Measurements from ENCODE around the gene PCSK6.
A peak's percentile ranks its signal among the peaks of the same experiment; 100 is the strongest.

The PCSK6 gene

DNA sequence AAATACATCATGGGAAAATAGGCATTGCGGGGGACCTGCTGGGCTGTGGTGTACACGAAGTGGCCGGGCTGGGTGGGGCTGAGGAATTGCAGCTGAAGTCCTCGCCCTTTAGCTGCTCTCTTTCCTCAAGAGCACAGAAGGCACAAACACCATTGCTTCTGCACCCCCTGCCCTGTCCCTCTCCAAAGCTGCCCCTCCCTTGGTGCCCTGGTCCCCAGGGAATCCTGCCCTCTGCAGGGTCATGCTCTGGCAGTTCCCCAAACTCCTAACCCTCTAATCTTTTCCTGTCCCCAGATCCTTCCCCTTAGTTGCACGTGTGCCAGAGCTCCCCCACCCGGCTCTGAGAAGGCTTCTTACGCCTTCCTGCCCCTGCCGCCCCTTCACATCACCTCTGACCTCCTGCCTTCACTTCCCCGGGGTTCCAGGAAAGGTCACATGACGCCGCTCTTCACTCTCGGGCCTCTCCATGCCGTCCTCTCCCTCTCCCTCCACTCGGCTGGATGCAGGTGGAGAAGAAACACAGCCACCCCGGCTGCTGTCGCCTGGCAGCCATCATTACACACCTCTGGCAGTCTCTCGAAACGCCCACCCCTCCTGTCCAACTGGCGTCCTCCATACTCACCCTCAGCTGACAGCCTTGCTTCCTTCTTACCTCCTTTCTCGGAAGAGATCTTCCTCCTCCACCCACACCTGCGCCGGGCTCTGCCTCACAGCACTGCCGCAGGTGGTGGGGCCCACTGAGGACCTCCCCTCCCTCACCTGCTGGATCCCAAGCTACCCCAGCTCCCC is 6.9 kb upstream of the PCSK6 start:
- Histone ChIP-seq H3K27ac (replicated peaks) (no peak overlapping the region), H3K27me3 (ENCODE audit: insufficient read depth, poor library complexity, severe bottlenecking) (no peaks in the 10 kb centered on the region), H3K4me3 (replicated peaks; ENCODE audit: insufficient read depth, low read length) (no peak overlapping the region)
- TF ChIP-seq POLR2AphosphoS5 (IDR thresholded peaks at IDR 0.05; ENCODE audit: low read depth) (no peak), SPI1 (IDR thresholded peaks at IDR 0.05; ENCODE audit: borderline replicate concordance, low read depth) (peak; percentile 66; the same call in 1 of the 2 replicates)
- DNase-seq (ENCODE audit: low read depth in 1 of 2, low spot score in 1 of 2) = peak in 1 of 2 experiments; percentile 29

DNA sequence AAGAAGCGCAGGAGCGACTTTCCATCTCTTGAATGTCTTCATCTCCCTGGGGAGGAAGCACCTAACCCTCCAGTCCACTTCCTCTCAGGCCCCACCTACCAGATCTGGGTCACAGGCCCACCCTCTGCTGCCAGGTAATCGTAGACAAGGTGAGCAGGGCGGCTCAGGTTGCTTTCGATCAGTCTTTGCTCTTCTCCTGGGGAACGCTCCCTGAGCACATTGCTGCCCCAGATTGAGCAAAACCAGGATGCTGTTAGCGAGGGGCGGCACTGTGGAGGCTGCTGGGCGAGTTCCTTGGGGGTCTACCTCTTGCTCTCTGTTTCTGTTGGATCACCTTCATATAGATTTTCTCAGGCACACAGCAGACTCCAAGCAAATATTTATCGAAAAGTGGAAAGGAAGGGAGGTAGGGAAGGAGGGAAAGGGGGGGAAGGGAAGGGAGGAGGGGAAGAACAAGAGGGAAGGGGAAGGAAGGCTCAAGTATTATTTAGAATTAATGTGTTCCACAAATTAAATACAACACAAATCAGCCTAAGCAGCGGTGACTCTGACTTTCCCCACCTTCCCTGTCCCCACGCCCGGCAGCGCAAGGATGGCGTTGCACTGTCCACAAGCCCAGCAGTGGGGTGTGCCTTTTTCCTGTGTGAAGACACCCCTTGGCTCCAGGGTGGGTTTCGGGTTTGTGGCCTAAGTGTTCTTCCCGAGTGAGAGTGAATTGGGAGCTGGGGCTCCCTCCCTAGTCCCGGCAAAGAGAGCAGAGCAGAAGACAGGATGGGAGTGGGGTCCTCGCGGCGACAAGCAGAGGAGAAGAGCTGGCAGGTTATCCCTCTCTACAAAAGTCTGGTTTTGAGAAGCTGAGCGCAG is 6.1 kb upstream of the PCSK6 start:
- TF ChIP-seq SPI1 (IDR thresholded peaks at IDR 0.05; ENCODE audit: borderline replicate concordance, low read depth) (peak; percentile 20; the same call in 1 of the 2 replicates), POLR2AphosphoS5 (IDR thresholded peaks at IDR 0.05; ENCODE audit: low read depth) (no peak), GABPA (IDR thresholded peaks at IDR 0.05; ENCODE audit: low read depth) (no peak)
- TF ChIP-seq, protein P1, sequence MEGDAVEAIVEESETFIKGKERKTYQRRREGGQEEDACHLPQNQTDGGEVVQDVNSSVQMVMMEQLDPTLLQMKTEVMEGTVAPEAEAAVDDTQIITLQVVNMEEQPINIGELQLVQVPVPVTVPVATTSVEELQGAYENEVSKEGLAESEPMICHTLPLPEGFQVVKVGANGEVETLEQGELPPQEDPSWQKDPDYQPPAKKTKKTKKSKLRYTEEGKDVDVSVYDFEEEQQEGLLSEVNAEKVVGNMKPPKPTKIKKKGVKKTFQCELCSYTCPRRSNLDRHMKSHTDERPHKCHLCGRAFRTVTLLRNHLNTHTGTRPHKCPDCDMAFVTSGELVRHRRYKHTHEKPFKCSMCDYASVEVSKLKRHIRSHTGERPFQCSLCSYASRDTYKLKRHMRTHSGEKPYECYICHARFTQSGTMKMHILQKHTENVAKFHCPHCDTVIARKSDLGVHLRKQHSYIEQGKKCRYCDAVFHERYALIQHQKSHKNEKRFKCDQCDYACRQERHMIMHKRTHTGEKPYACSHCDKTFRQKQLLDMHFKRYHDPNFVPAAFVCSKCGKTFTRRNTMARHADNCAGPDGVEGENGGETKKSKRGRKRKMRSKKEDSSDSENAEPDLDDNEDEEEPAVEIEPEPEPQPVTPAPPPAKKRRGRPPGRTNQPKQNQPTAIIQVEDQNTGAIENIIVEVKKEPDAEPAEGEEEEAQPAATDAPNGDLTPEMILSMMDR (IDR thresholded peaks at IDR 0.05; ENCODE audit: insufficient read depth, low read length) = no peak
- TF ChIP-seq, protein P2, sequence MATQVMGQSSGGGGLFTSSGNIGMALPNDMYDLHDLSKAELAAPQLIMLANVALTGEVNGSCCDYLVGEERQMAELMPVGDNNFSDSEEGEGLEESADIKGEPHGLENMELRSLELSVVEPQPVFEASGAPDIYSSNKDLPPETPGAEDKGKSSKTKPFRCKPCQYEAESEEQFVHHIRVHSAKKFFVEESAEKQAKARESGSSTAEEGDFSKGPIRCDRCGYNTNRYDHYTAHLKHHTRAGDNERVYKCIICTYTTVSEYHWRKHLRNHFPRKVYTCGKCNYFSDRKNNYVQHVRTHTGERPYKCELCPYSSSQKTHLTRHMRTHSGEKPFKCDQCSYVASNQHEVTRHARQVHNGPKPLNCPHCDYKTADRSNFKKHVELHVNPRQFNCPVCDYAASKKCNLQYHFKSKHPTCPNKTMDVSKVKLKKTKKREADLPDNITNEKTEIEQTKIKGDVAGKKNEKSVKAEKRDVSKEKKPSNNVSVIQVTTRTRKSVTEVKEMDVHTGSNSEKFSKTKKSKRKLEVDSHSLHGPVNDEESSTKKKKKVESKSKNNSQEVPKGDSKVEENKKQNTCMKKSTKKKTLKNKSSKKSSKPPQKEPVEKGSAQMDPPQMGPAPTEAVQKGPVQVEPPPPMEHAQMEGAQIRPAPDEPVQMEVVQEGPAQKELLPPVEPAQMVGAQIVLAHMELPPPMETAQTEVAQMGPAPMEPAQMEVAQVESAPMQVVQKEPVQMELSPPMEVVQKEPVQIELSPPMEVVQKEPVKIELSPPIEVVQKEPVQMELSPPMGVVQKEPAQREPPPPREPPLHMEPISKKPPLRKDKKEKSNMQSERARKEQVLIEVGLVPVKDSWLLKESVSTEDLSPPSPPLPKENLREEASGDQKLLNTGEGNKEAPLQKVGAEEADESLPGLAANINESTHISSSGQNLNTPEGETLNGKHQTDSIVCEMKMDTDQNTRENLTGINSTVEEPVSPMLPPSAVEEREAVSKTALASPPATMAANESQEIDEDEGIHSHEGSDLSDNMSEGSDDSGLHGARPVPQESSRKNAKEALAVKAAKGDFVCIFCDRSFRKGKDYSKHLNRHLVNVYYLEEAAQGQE (IDR thresholded peaks at IDR 0.05; ENCODE audit: insufficient replicate concordance, low read depth) = no peak
- H3K27me3 ChIP-seq (ENCODE audit: insufficient read depth, poor library complexity, severe bottlenecking) = no peaks in the 10 kb centered on the region
- DNase-seq (ENCODE audit: low read depth in 1 of 2, low spot score in 1 of 2) = no peak
- H3K27ac ChIP-seq (replicated peaks) = no peak overlapping the region
- H3K4me3 ChIP-seq (replicated peaks; ENCODE audit: insufficient read depth, low read length) = no peak overlapping the region

DNA sequence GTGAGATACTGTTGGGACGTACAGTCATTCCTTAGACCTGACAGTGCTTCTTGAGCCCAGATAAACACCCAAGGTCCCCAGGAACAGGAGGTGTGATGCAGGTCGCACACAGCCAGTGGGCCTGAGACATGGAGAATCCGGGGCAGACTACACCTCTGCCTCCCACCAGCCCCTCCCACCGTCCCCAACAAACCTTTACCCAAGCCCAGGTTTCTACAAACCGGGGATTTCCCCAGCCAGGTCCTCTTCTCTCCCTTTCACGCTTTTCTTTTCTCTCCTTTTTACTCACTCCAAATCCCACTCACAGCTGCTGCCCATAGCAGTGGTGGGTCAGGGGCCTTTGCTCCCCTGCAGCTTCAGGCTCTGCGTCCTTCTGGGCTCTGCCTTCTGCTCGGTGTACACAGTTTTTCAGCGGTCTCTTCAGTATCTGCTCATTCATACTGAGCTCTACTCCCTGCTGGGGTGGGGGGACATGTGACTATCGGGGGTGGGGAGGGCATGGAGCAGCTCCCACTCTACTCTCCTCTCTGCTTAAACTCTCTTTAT is 4.8 kb upstream of the PCSK6 start:
- TF ChIP-seq POLR2AphosphoS5 (IDR thresholded peaks at IDR 0.05; ENCODE audit: low read depth) = no peak
- no peak for DNase-seq (ENCODE audit: low read depth in 1 of 2, low spot score in 1 of 2)
- H3K27ac ChIP-seq (replicated peaks) = no peak overlapping the region
- no peak overlapping the region for H3K4me3 ChIP-seq (replicated peaks; ENCODE audit: insufficient read depth, low read length)
- no peaks in the 10 kb centered on the region for H3K27me3 ChIP-seq (ENCODE audit: insufficient read depth, poor library complexity, severe bottlenecking)

DNA sequence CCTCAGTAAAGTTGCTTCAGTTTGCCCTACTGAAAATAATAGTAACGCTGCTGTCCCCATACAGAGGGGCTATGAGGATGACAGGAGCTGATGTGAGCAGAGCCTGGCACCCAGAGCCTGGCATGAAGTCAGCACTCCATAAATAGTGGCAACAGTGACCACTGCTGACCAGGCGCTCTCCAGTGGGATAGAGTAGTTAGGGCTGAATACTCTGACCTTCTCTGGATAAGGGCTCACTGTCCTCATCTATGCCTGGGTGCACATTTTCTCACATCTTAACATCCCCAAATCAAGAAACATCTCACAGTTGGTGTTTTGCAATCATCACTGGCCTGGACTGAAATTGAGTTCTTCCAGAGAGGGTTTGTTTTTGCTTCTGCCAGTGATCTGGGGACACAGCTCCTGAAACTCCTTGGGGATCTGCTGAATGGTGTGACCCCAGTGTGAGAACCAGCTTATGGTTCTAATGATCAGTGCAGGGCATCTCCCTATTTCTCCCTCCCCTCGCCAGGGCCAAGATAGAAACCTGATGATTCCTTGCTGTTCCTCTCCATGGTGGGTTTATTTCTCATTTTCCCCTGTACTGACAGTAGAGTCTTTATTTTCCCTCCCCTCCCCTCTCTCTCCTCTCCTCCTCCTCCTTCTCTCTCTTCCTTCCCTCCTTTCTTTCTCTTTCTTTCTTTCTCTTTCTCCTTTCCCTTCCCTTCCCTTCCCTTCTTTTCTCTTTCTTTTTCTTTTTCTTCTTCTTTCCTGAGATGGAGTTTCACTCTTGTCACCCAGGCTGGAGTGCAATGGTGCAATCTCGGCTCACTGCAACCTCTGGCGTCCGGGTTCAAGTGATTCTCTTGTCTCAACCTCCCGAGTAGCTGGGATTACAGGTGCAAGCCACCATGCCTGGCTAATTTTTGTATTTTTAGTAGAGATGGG is 3.5 kb upstream of the PCSK6 start:
- DNase-seq (ENCODE audit: low read depth in 1 of 2, low spot score in 1 of 2) = peak in 1 of 2 experiments; percentile 22
- Histone ChIP-seq H3K27me3 (ENCODE audit: insufficient read depth, poor library complexity, severe bottlenecking) (no peaks in the 10 kb centered on the region), H3K4me3 (replicated peaks; ENCODE audit: insufficient read depth, low read length) (no peak overlapping the region), H3K27ac (replicated peaks) (no peak overlapping the region)
- TF ChIP-seq GABPA (IDR thresholded peaks at IDR 0.05; ENCODE audit: low read depth) (no peak), POLR2AphosphoS5 (IDR thresholded peaks at IDR 0.05; ENCODE audit: low read depth) (no peak), SPI1 (IDR thresholded peaks at IDR 0.05; ENCODE audit: borderline replicate concordance, low read depth) (no peak)
- TF ChIP-seq, protein P2 (IDR thresholded peaks at IDR 0.05; ENCODE audit: insufficient replicate concordance, low read depth) = no peak
- TF ChIP-seq, protein P1 (IDR thresholded peaks at IDR 0.05; ENCODE audit: insufficient read depth, low read length) = no peak

All from HL-60 (cell line).